DMS153 treated with DMSO at 0.1 percent for 48 hours (cell line): ENCODE data around the gene ROR2.

Experiments used
- DNase-seq: peaks from one replicate; lab custom pipeline; 2025; ENCODE audit not compliant: unreplicated experiment; lab: John Stamatoyannopoulos, UW

Gene ROR2

DNA sequence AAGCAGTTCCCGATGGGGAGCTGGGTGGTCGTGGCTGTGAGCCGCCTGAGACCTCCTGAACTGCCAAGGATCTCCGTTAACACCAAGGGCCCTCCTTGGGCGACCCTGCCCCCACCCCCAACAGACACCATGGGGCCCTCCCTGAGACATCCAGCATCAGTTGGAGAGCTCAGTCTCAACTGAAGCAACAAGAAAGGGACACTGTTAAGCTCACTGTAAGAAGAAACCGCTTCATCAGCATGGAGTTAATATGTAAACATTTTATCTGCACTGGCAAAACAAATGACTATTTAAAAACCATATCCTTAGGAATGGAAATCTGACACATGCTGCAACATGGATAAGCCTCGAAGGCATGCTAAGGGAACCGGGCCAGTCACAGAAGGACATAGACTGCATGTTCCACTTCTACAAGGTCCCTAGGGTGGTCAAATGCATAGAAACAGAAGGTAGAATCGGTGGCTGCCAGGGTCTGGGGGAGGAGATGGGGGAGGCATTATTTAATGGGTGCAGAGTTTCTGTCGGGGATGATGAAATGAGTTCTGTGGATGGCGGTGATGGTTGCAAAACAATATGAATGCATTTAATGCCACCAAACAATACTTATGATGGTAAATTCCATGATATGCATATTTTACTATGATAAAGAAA, 47.4 kb downstream of the ROR2 start:
- DNase-seq, result no peak

DNA sequence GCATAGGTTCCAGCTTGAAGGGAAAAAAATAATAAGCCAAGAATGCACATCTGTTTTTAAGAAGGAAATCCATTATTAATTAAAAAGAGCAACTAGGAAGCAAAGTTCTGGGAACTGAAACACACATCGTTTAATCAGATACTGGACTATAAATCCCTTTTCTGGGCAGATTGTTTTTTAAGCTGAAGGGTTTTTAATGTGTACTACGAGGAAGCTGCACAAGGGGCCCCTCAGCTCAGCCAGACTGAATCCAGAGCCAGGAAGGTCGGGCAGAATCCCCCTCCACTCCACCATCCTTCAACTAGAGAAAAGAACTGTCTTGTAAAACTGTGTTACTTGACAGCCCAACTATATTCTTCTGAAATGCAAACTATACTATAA, 49.2 kb downstream of the ROR2 start:
- no peak for DNase-seq

DNA sequence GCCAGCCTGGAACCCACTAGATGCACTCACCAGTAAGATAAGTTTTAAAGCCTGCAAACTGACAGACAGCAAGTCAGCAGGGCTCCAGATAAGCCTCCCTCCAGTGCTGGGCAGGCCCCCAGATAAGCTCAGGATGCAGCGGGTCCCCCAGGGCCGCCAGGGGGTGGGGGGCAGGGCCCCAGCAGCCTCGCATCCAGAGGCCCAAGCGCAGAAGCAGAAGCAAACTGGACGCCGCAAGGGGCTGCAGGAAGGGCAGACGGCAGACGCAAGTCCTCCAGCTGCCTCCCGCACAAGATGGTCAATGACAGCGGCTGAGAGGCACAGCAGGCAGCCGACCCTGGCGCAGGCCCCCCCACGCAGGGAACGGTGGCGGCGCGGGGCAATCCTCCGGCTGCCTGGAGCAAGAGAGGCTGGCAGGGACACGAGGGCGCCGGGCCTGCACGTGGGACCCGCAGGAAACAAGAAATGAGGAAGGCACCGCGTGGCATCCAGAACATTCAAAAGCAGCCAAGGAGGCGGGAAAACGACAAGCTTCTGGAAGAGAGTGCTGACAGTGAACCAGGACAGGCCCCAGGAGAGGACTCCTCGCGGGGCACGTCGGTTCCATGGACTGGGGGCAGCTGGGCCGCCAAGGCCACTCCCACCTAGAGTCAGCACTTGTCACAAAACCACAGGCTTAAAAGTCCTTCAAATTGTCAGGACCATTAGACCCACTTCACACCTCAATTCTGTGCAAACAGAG, 49.8 kb downstream of the ROR2 start:
- DNase-seq, result peak; percentile 48

GRCh38 chr9:91899594-91899993, 50.4 kb downstream of the ROR2 start:
- DNase-seq, result no peak

- no peak for DNase-seq
These were observed 50.8 kb downstream of the ROR2 start for GRCh38 chr9:91899219-91899563.

GRCh38 chr9:91898451-91899218, 51.4 kb downstream of the ROR2 start:
- peak; percentile 91 for DNase-seq

DNA sequence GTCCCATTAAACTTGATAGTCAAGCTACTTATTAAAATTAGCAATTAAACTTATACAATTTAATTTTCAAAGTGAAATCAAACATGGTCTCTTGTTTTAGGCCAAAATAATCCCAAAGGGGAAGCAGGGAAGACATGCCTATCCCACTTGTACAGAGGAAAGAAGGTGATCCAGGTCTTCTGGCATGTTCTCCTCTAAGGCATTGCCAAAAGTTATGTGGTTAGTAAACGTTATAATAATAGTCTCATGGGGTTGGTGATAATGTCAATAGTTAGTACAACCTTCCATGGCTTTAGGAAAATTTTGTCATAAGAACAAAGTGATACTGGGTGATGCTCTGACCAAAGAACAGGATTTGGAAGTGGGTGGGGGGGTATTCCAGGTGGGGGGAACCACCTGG, 52.8 kb downstream of the ROR2 start:
- DNase-seq, result no peak

GRCh38 chr9:91896513-91897121, 53.4 kb downstream of the ROR2 start:
- peak; percentile 60 for DNase-seq

DNA sequence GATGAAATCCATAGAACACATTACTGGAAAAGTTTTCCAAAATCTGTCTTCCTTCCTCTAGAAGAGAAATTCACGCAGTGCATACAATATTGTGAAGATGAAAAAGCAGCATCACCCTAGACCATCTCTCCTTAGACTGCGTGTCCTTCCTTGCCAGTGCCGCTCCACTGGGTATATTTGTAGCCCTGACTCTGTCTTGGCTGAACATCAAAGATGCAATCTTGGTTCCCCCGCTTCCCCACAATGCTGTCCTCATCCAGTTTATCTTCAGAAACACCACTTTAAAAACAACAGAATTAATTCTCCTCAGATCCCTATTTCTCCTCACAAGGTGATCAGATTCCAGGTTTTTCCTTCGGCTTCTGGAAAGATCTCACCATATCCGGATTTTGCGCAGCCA, 53.9 kb downstream of the ROR2 start:
- DNase-seq, result no peak

DNA sequence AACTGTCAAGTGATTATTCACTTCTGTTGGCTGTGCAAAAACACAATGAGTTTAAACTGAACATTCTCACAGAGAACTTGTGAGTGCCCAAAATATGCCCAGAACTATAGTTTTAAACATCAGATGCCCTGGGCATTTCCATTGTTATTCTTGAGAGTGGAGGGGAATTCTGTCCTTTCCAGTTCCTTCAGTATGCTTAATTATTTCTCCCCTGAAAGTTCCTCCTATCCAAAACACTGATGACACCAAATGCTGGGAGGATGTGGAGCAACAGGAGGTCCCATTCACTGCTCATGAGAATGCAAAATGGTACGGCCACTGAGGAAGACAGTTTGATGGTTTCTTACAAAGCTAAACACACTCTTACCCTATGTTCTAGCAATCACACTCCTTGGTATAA, 55.5 kb downstream of the ROR2 start:
- no peak for DNase-seq

DNA sequence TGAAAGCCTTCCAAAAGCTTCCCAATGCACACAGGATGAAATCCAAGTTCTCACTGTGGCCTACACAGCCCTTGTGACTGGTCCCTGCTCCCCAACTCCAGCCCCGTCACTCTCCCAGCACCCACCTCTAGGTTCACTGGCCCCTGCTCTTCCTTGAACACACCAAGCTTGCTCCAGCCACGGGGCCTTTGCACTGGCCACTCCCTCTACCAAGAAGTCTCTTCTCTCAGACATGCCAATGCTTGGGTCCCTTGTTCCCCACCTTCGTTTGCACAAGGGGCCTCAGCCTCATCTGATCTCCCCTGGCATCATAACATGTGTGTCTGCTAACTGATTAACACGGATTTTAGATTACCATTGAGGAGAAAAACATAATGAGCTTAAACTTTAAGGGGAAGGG, 56.0 kb downstream of the ROR2 start:
- no peak for DNase-seq

- no peak for DNase-seq
These were observed 58.1 kb downstream of the ROR2 start for GRCh38 chr9:91891915-91892314.

DNA sequence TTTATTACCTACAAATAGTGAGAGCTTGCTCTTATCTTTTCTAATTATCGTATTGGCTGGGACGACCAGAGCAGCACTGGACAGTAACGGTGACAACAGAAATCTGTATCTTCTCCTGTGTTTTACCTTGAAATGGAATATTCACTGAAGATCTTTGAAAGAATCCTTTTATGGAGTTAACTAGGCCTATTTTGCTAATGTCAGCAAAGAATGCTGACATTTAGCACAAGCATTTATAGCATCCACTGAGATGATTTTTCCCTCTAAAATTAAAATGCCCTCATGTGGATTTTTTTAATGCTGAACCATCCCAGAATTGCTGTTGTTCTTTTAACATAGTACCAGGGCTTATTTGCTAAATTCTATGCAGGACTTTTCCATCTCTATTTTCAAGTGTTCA, 59.4 kb downstream of the ROR2 start:
- no peak for DNase-seq

GRCh38 chr9:91889161-91889911, 60.7 kb downstream of the ROR2 start:
- DNase-seq, result no peak

GRCh38 chr9:91886414-91887076, 63.5 kb downstream of the ROR2 start:
- DNase-seq, result no peak

DNA sequence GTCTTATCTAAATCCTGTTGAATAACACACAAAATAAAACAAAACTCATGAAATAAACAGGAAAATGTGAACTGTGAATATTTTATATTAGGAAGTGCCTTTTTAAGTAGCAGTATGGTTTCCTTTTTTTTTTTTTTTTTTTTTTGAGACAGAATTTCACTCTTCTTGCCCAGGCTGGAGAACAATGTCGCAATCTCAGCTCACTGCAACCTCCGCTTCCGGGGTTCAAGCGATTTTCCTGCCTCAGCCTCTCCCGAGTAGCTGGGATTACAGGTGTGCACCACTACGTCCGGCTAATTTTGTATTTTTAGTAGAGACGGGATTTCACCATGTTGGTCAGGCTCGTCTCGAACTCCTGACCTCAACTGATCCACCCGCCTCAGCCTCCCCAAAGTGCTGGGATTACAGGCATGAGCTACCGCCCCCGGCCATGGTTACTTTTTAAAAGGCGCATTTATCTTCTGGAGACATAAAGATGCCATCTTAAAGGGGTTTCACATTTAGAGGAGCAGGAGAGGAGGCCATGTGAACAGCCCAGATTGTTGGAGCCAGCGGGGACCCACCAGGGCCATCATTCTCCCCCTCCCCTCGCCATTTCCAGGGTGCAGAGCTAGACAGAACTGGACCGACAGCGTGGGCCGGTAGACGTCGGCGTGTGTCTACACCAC, 64.1 kb downstream of the ROR2 start:
- DNase-seq, result no peak

DNA sequence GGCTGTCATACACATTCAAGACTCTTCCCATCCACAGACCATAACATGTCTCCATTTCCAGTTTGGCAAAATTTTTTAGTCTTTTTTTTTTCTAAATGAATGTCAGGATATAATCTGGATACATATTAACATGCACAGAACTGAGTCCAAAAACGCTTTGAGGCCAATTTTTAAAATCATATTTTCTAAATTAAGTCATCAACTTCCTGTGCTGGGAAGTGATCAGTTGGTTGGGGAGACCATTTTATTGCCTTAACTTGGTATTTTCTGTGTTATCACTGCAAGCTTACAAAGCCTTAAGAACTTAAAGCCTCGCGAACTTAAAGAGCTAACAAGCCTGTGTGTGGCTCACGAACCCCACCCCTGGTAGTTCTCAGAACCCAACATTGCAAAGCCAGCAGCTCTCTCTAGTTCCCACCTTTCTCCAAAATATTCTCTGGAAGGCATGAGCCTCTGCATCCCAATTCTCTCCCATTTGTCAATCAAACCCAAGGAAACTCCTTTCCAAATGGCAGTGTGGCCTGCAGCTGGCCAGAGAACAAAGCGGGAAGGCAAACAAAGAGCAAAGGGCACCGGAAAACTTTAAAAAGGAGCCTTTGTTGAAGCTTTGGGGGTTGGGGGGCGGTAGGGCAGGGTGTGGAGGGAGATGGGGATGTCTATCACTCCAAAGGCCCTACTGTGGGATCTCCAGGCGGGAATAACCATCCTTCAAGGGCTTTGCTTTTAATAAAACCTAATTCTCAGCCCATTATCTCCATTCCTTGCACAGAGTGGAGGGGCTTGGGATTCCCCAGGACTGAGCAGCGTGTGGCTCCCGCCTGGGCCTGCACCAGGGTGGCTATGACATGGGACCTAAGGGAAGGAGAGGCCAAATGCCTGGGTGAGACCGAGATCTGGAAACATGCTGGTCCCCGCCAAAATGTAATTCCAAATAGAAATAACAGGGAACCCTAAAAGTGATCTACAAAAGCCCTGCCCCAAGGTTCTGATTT, 65.0 kb downstream of the ROR2 start:
- no peak for DNase-seq

DNA sequence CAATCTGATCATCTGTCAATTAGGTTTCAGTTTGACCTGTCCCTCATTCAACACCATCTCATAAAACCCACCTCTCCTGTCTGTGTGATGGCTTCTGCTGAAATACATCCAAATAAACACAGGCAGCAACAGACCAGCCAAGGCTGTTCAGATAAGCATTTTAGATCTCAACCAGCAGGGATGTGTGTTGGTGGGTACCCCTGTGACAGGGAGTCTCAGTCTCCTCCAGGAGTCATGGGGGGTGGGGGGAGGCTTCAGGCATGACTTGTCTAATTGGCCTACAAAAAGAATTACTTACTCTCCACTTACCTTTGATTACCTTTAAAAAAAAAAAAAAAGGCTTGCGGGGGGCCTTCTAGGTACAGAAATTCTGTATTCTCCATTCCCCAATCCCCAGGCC, 65.9 kb downstream of the ROR2 start:
- no peak for DNase-seq

- no peak for DNase-seq
These were observed 66.5 kb downstream of the ROR2 start for GRCh38 chr9:91883503-91883902.
